Panc1 (cell line): ENCODE data around the gene ZFYVE28. TPM values are rescaled to one million over a fixed set of nuclear protein-coding genes. Genes with fewer than 3 reads are reported as not detected.

Source experiments
- ATAC-seq: fragments of 200-7000 bp; cut with Tn5 transposase; 2 replicates; pipeline ENCODE4 v1.9.1; 2020; ENCODE audit warnings: mild to moderate bottlenecking, moderate library complexity
- BruUV-seq: library from RNA; stranded (reverse); fragments of 400-500 nt; replicated peaks from 2 replicates; lab custom pipeline; 2021; lab: Mats Ljungman, UMichigan
- CTCF ChIA-PET: fragments of 300-600 bp; sonication (Branson Sonifier 250); formaldehyde crosslinking; loops from one replicate; lab custom pipeline; 2022; ENCODE audit warnings: antibody characterized with exemption; lab: Charles Lee
- POLR2A ChIA-PET: fragments of 300-600 bp; sonication (Branson Sonifier 250); formaldehyde crosslinking; loops from one replicate; lab custom pipeline; 2022; ENCODE audit warnings: antibody characterized with exemption; lab: Charles Lee
- DNase-seq: peaks from one replicate; pipeline ENCODE4 v3.0.0-alpha.2; 2010; ENCODE audit warnings: low read depth, low spot score
- H3K27ac ChIP-seq: 2 replicates; pipeline ENCODE4 v1.5.1; 2011; ENCODE audit warnings: mild to moderate bottlenecking, low read length, inconsistent platforms
- H3K27me3 ChIP-seq: fragments of 200-500 bp; sonication (Bioruptor generic); 2 replicates; pipeline ENCODE4 v1.6.0; 2014; ENCODE audit warnings: low read length, inconsistent platforms; ENCODE audit not compliant: control insufficient read depth, insufficient read depth
- H3K36me3 ChIP-seq: fragments of 200-500 bp; sonication (Bioruptor generic); 2 replicates; pipeline ENCODE4 v1.5.1; 2014; ENCODE audit warnings: inconsistent platforms, mild to moderate bottlenecking, low read length, moderate library complexity; ENCODE audit not compliant: control insufficient read depth, insufficient read depth
- H3K4me1 ChIP-seq: 2 replicates; pipeline ENCODE4 v1.5.1; 2011; ENCODE audit warnings: inconsistent platforms, mild to moderate bottlenecking, low read length, moderate library complexity; ENCODE audit not compliant: control insufficient read depth, insufficient read depth
- H3K4me3 ChIP-seq, 2 experiments: 2 replicates each; pipeline ENCODE4 v1.5.1; 2011 to 2012; ENCODE audit warnings: low read depth in 2 of 2, low read length in 2 of 2, mild to moderate bottlenecking in 2 of 2, inconsistent platforms in 1 of 2, moderate library complexity in 1 of 2
- H3K9me3 ChIP-seq: fragments of 200-500 bp; sonication (Bioruptor generic); 2 replicates; pipeline ENCODE4 v1.5.1; 2014; ENCODE audit warnings: low read depth, mild to moderate bottlenecking, inconsistent platforms, low read length, moderate library complexity; ENCODE audit not compliant: control insufficient read depth, insufficient read depth
- CTCF ChIP-seq: fragments of 450-650 bp; IDR thresholded peaks from 2 replicates; pipeline ENCODE4 v1.5.1; 2017; ENCODE audit warnings: mild to moderate bottlenecking
- POLR2AphosphoS5 ChIP-seq: IDR thresholded peaks from 2 replicates; pipeline ENCODE4 v1.6.1; 2012; ENCODE audit warnings: mild to moderate bottlenecking, low read depth, low read length, moderate library complexity
- REST ChIP-seq, 2 experiments: IDR thresholded peaks; 2 replicates each; pipeline ENCODE4 v1.6.1; 2011 to 2012; ENCODE audit warnings: low read depth in 2 of 2, control low read depth in 1 of 2, low read length in 1 of 2, mild to moderate bottlenecking in 1 of 2, moderate library complexity in 1 of 2; ENCODE audit not compliant: insufficient read depth in 1 of 2
- SIN3A ChIP-seq: IDR thresholded peaks from 2 replicates; pipeline ENCODE4 v1.6.1; 2012; ENCODE audit warnings: low read depth, mild to moderate bottlenecking, low read length, moderate library complexity, borderline replicate concordance; ENCODE audit not compliant: insufficient read depth
- TCF7L2 ChIP-seq: IDR thresholded peaks from 2 replicates; pipeline ENCODE4 v1.6.1; 2011; ENCODE audit warnings: mild to moderate bottlenecking, low read depth, low read length, inconsistent platforms
- in situ Hi-C: cut with HindIII; loops from 2 replicates; pipeline ENCODE4 v1.10.0; 2016; ENCODE audit warnings: low sequenced_read_pairs, low pct_unique_long_range_greater_than_20kb
- intact Hi-C: fragments of 100-400 bp; cut with micrococcal nuclease; formaldehyde crosslinking; loops from one replicate; pipeline ENCODE4 v1.10.0; 2022; ENCODE audit not compliant: unreplicated experiment
- total RNA-seq: library from RNA; stranded (reverse); gene quantifications from one replicate; pipeline ENCODE4 v1.2.1, GENCODE V29; 2021; ENCODE audit not compliant: unreplicated experiment

ZFYVE28 gene
- total RNA-seq, 1 experiment from 2014 or later = 11.9 TPM

GRCh38 chr4:2318885-2319284 is 99.6 kb downstream of the ZFYVE28 start:
- no peaks in the 10 kb centered on the region for H3K27me3 ChIP-seq
- no peak overlapping the region for H3K4me3 ChIP-seq
- ATAC-seq (no peak), DNase-seq (no peak)
- no peak for TF ChIP-seq CTCF
- TF ChIP-seq SIN3A = no peak
- TF ChIP-seq REST (IDR thresholded peaks at IDR 0.05; ENCODE audit: insufficient read depth in 1 of 2, low read depth in 2 of 2, low read length in 1 of 2) = no peak
- TF ChIP-seq TCF7L2 = no peak
- TF ChIP-seq POLR2AphosphoS5 = no peak
- CTCF ChIA-PET = no interaction called here
- no TSS peak for BruUV-seq
- in situ Hi-C loops (no loop called here), intact Hi-C loops (no loop called here)
- POLR2A ChIA-PET = no interaction called here
- no peak overlapping the region for H3K27ac ChIP-seq
- no peaks in the 10 kb centered on the region for H3K4me1 ChIP-seq
- no peaks in the 10 kb centered on the region for H3K9me3 ChIP-seq
- no peaks in the 10 kb centered on the region for H3K36me3 ChIP-seq

GRCh38 chr4:2318476-2318875 is 100.0 kb downstream of the ZFYVE28 start:
- Histone ChIP-seq H3K4me1 (no peaks in the 10 kb centered on the region), H3K4me3 (no peak overlapping the region), H3K27me3 (no peaks in the 10 kb centered on the region), H3K9me3 (no peaks in the 10 kb centered on the region), H3K27ac (no peak overlapping the region), H3K36me3 (no peaks in the 10 kb centered on the region)
- TF ChIP-seq POLR2AphosphoS5 = no peak
- TF ChIP-seq SIN3A = no peak
- no peak for TF ChIP-seq TCF7L2
- no peak for TF ChIP-seq REST (IDR thresholded peaks at IDR 0.05; ENCODE audit: insufficient read depth in 1 of 2, low read depth in 2 of 2, low read length in 1 of 2)
- intact Hi-C loops (no loop called here), in situ Hi-C loops (no loop called here)
- CTCF ChIA-PET = no interaction called here
- no TSS peak for BruUV-seq
- POLR2A ChIA-PET = no interaction called here
- DNase-seq (no peak), ATAC-seq (no peak)
